A673 (cell line): ENCODE measurements around the gene ECEL1.
"Not testable (repeated sequence)": the region's sequence is repeated elsewhere in the genome, so short reads cannot be mapped to it uniquely, and the experiment has no call there.

Source experiments
- EZH2 ChIP-seq: fragments of 200-600 bp; sonication (generic); IDR thresholded peaks from 2 replicates; pipeline ENCODE4 v1.6.1; 2017; ENCODE audit warnings: borderline replicate concordance, low read depth, mild to moderate bottlenecking, mixed read lengths, antibody characterized with exemption, low read length; ENCODE audit not compliant: poor library complexity, severe bottlenecking
- TF ChIP-seq, protein P1 (sequence below): fragments of 300-800, 200-600 bp; sonication (generic); conservative IDR thresholded peaks from 2 replicates; pipeline ENCODE4 v1.5.1; 2017; ENCODE audit warnings: low read depth, mild to moderate bottlenecking, antibody characterized with exemption, low read length, moderate library complexity, mixed read lengths

DNA sequence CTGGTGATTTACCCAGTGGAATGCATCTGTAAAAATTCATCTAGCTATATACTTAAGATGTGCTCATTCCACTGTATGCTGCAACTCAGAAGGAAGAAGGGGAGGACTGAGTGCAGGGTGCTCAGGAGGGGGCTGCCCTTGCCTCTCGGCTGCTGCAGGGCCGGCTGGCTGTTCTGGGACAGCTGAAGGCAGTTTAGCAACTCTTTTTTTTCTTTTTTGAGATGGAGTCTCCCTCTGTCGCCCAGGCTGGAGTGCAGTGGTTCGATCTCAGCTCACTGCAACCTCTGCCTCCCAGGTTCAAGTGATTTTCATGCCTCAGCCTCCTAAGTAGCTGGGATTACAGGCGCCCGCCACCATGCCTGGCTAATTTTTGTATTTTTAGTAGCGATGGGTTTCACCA, 45.2 kb upstream of the ECEL1 start:
- TF ChIP-seq, protein P1, sequence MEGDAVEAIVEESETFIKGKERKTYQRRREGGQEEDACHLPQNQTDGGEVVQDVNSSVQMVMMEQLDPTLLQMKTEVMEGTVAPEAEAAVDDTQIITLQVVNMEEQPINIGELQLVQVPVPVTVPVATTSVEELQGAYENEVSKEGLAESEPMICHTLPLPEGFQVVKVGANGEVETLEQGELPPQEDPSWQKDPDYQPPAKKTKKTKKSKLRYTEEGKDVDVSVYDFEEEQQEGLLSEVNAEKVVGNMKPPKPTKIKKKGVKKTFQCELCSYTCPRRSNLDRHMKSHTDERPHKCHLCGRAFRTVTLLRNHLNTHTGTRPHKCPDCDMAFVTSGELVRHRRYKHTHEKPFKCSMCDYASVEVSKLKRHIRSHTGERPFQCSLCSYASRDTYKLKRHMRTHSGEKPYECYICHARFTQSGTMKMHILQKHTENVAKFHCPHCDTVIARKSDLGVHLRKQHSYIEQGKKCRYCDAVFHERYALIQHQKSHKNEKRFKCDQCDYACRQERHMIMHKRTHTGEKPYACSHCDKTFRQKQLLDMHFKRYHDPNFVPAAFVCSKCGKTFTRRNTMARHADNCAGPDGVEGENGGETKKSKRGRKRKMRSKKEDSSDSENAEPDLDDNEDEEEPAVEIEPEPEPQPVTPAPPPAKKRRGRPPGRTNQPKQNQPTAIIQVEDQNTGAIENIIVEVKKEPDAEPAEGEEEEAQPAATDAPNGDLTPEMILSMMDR = not testable (repeated sequence)
- TF ChIP-seq EZH2 = not testable (repeated sequence)
